HG02763 (cell line): ENCODE results near the gene STK38L.

Experiments used
- ATAC-seq: cut with Tn5 transposase; IDR thresholded peaks from one replicate; pipeline ENCODE4 v1.9.1; 2021; ENCODE audit warnings: mild to moderate bottlenecking, moderate library complexity; ENCODE audit not compliant: unreplicated experiment

The STK38L gene

GRCh38 chr12:27343255-27344000 lies 99.3 kb downstream of the STK38L start:
- no peak for ATAC-seq

- no peak for ATAC-seq
Observed at GRCh38 chr12:27344246-27344645, 100.2 kb downstream of the STK38L start.

- ATAC-seq: no peak
Observed at GRCh38 chr12:27344760-27345159, 100.7 kb downstream of the STK38L start.

- ATAC-seq: no peak
Observed at GRCh38 chr12:27345376-27345775, 101.3 kb downstream of the STK38L start.

GRCh38 chr12:27347779-27348178 lies 103.7 kb downstream of the STK38L start:
- ATAC-seq: no peak

- ATAC-seq: no peak
Observed at GRCh38 chr12:27351476-27351875, 107.4 kb downstream of the STK38L start.

- no peak for ATAC-seq
Observed at GRCh38 chr12:27355486-27355885, 111.4 kb downstream of the STK38L start.

- ATAC-seq: no peak
Observed at GRCh38 chr12:27355979-27356378, 111.9 kb downstream of the STK38L start.

GRCh38 chr12:27359578-27360340 lies 115.7 kb downstream of the STK38L start:
- no peak for ATAC-seq

- no peak for ATAC-seq
Observed at GRCh38 chr12:27361372-27361771, 117.3 kb downstream of the STK38L start.

GRCh38 chr12:27366621-27367020 lies 122.5 kb downstream of the STK38L start:
- ATAC-seq: no peak

- no peak for ATAC-seq
Observed at GRCh38 chr12:27367078-27367477, 123.0 kb downstream of the STK38L start.
